ENCODE results near the gene OR5M8. TPM values are rescaled to one million over a fixed set of nuclear protein-coding genes. Genes with fewer than 3 reads are reported as not detected.

OR5M8 gene
- total RNA-seq (2021) (not detected in 2 replicates), Bru-seq, nascent RNA (not detected), BruChase-seq, experiment 1, labeled RNA remaining after a 2-hour chase (not detected), BruChase-seq, experiment 2, labeled RNA remaining after a 6-hour chase (not detected)
- long read RNA-seq = 0 reads

- no peaks in the 10 kb centered on the region for H4K20me1 ChIP-seq (ENCODE audit: insufficient read depth)
- no TSS peak for BruUV-seq (replicated peaks)
- ChIA-PET CTCF (no interaction called here), POLR2A (ENCODE audit: unreplicated experiment) (no interaction called here)
- H3K4me2 ChIP-seq = no peak within 1 kb of the TSS
- H3F3A ChIP-seq (ENCODE audit: insufficient read depth, low read depth) = no peaks in the 10 kb centered on the region
- TF ChIP-seq CTCF (conservative IDR thresholded peaks at IDR 0.05) = no peak
- TF ChIP-seq EZH2 (IDR thresholded peaks at IDR 0.05; ENCODE audit: low read depth) = no peak
- no peak within 1 kb of the TSS for H3K4me3 ChIP-seq
- H3K9me2 ChIP-seq (ENCODE audit: insufficient read depth) = no peaks in the 10 kb centered on the region
- no peaks in the 10 kb centered on the region for H3K4me1 ChIP-seq (replicated peaks; ENCODE audit: insufficient read depth)
- peaks cover 17% of the 10 kb centered on the region for H3K27me3 ChIP-seq (ENCODE audit: insufficient read depth, low read depth)
- H3K9me3 ChIP-seq (ENCODE audit: insufficient read depth, low read depth) = no peaks in the 10 kb centered on the region
- H3K36me3 ChIP-seq (ENCODE audit: low read depth) = no peaks in the 10 kb centered on the region
- H3K79me2 ChIP-seq (ENCODE audit: low read depth) = no peaks in the 10 kb centered on the region
- H3K27ac ChIP-seq = no peak within 1 kb of the TSS
- no peak within 1 kb of the TSS for H2AFZ ChIP-seq
- DNase-seq = no peak
- intact Hi-C loops (cut with micrococcal nuclease; ENCODE audit: unreplicated experiment) = no loop called here
These were observed at the start of gene OR5M8 for GRCh38 chr11:56491270-56491669. Gene OR5M8, minus strand, starts transcription at chr11:56491370. Its CDS starts 0 bp downstream, at chr11:56491370.

DNA sequence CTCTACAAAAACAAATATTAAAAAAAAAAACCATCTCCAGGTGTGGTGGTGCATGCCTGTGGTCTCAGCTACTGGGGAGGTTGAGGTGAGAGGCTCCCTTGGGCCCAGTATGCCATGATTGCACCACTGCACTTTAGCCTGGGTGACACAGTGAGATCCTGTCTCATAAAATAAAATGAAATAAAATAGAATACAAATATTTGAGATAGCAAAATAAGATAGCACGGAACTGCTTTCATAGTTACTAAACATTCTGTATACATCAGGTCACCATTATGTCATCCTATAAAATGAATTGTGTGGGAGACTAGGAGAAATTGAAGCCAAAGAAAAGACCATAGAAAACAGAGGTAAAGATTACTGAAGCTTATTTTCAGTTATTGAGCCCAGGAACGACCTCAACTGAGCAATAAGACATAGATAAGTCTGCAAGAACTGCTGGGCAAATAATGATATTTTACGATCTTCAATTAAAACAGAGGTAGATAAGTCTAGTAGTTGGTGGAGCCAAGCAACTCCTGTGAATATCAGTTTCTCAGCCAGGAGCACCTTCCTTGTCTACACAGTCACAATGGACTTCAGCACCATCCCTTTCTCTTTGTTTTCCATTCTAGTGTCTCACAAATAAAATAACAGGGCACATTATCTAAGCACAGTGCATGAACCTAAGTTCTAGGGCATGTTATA is 42.0 kb upstream of the OR5M8 start:
- Histone ChIP-seq H3K9me2 (ENCODE audit: insufficient read depth) (no peaks in the 10 kb centered on the region), H3F3A (ENCODE audit: insufficient read depth, low read depth) (no peaks in the 10 kb centered on the region), H3K4me3 (no peak overlapping the region), H3K79me2 (ENCODE audit: low read depth) (no peaks in the 10 kb centered on the region), H3K4me1 (replicated peaks; ENCODE audit: insufficient read depth) (no peaks in the 10 kb centered on the region), H4K20me1 (ENCODE audit: insufficient read depth) (no peaks in the 10 kb centered on the region), H3K27ac (no peak overlapping the region), H3K4me2 (no peak overlapping the region), H3K9me3 (ENCODE audit: insufficient read depth, low read depth) (no peaks in the 10 kb centered on the region), H2AFZ (no peak overlapping the region), H3K36me3 (ENCODE audit: low read depth) (no peaks in the 10 kb centered on the region), H3K27me3 (ENCODE audit: insufficient read depth, low read depth) (no peaks in the 10 kb centered on the region)
- ChIA-PET CTCF (no interaction called here), POLR2A (ENCODE audit: unreplicated experiment) (interaction anchor here (0.6 kb wide), 1 partner anchor 1213 kb away, joined by 3 read pairs; no protein-coding TSS in a partner anchor)
- TF ChIP-seq EZH2 (IDR thresholded peaks at IDR 0.05; ENCODE audit: low read depth) (no peak), CTCF (conservative IDR thresholded peaks at IDR 0.05) (no peak)
- intact Hi-C loops (cut with micrococcal nuclease; ENCODE audit: unreplicated experiment) = no loop called here
- no peak for DNase-seq
- BruUV-seq (replicated peaks) = no TSS peak

GRCh38 chr11:56531856-56532255 is 40.7 kb upstream of the OR5M8 start:
- BruUV-seq (replicated peaks) = no TSS peak
- ChIA-PET POLR2A (ENCODE audit: unreplicated experiment) (no interaction called here), CTCF (no interaction called here)
- DNase-seq = no peak
- Histone ChIP-seq H3K4me2 (no peak overlapping the region), H3K79me2 (ENCODE audit: low read depth) (no peaks in the 10 kb centered on the region), H3K9me3 (ENCODE audit: insufficient read depth, low read depth) (no peaks in the 10 kb centered on the region), H3K4me1 (replicated peaks; ENCODE audit: insufficient read depth) (no peaks in the 10 kb centered on the region), H4K20me1 (ENCODE audit: insufficient read depth) (no peaks in the 10 kb centered on the region), H3K9me2 (ENCODE audit: insufficient read depth) (no peaks in the 10 kb centered on the region), H3F3A (ENCODE audit: insufficient read depth, low read depth) (no peaks in the 10 kb centered on the region), H3K4me3 (no peak overlapping the region), H3K27me3 (ENCODE audit: insufficient read depth, low read depth) (no peaks in the 10 kb centered on the region), H2AFZ (no peak overlapping the region), H3K36me3 (ENCODE audit: low read depth) (no peaks in the 10 kb centered on the region), H3K27ac (no peak overlapping the region)
- intact Hi-C loops (cut with micrococcal nuclease; ENCODE audit: unreplicated experiment) = no loop called here
- TF ChIP-seq EZH2 (IDR thresholded peaks at IDR 0.05; ENCODE audit: low read depth) (no peak), CTCF (conservative IDR thresholded peaks at IDR 0.05) (no peak)
